GM12878 (cell line): ENCODE measurements around the gene DNTT. TPM values are rescaled to one million over a fixed set of nuclear protein-coding genes. Genes with fewer than 3 reads are reported as not detected.
A peak's percentile ranks its signal among the peaks of the same experiment; 100 is the strongest.

Experiments used
- DPF2 ChIP-seq: fragments of 450-650 bp; IDR thresholded peaks from 2 replicates; pipeline ENCODE4 v1.6.1; 2017; ENCODE audit warnings: mild to moderate bottlenecking
- EED ChIP-seq: sonication (generic); IDR thresholded peaks from 2 replicates; pipeline ENCODE4 v1.6.1; 2016; ENCODE audit warnings: antibody characterized with exemption, low read depth
- ELK1 ChIP-seq: IDR thresholded peaks from 2 replicates; pipeline ENCODE4 v1.6.1; 2012; ENCODE audit warnings: low read depth, low read length, improper control_type of control experiment
- FOXM1 ChIP-seq: IDR thresholded peaks from 2 replicates; pipeline ENCODE4 v1.6.1; 2012; ENCODE audit warnings: low read depth, mild to moderate bottlenecking, inconsistent platforms, low read length, moderate library complexity
- KAT2A ChIP-seq: conservative IDR thresholded peaks from 2 replicates; pipeline ENCODE4 v1.6.1; 2011; ENCODE audit warnings: low read depth, low read length; ENCODE audit not compliant: control insufficient read depth
- MLLT1 ChIP-seq: fragments of 450-650 bp; IDR thresholded peaks from 2 replicates; pipeline ENCODE4 v1.6.1; 2016; ENCODE audit warnings: mild to moderate bottlenecking
- NRF1 ChIP-seq: conservative IDR thresholded peaks from 2 replicates; pipeline ENCODE4 v1.6.1; 2011; ENCODE audit warnings: mild to moderate bottlenecking, low read depth, low read length, improper control_type of control experiment
- PRDM15 ChIP-seq: fragments of 450-650 bp; formaldehyde crosslinking; IDR thresholded peaks from 2 replicates; pipeline ENCODE4 v1.4.0; 2020; ENCODE audit warnings: mild to moderate bottlenecking, moderate library complexity
- RAD21 ChIP-seq: IDR thresholded peaks from 2 replicates; pipeline ENCODE4 v1.6.1; 2011; ENCODE audit warnings: mild to moderate bottlenecking, low read depth, low read length, moderate library complexity; ENCODE audit not compliant: insufficient read depth
- SPI1 ChIP-seq: IDR thresholded peaks from 2 replicates; pipeline ENCODE4 v1.6.1; 2011; ENCODE audit warnings: low read depth, mild to moderate bottlenecking, low read length, moderate library complexity, borderline replicate concordance; ENCODE audit not compliant: insufficient read depth
- SUPT20H ChIP-seq: IDR thresholded peaks from 2 replicates; pipeline ENCODE4 v1.6.1; 2011; ENCODE audit warnings: low read depth, mild to moderate bottlenecking, low read length, moderate library complexity, borderline replicate concordance; ENCODE audit not compliant: control insufficient read depth
- SUZ12 ChIP-seq: fragments of 200-600 bp; sonication (generic); IDR thresholded peaks from one replicate; pipeline ENCODE4 v1.6.1; 2018; ENCODE audit warnings: antibody characterized with exemption, mild to moderate bottlenecking; ENCODE audit not compliant: unreplicated experiment
- TBL1XR1 ChIP-seq: IDR thresholded peaks from 2 replicates; pipeline ENCODE4 v1.6.1; 2012; ENCODE audit warnings: low read depth, low read length, improper control_type of control experiment
- ZBTB11 ChIP-seq: fragments of 450-650 bp; formaldehyde crosslinking; IDR thresholded peaks from 2 replicates; pipeline ENCODE4 v1.5.0; 2022; ENCODE audit warnings: mild to moderate bottlenecking, missing genetic modification characterization
- polyA plus RNA-seq, 11 experiments: library from polyadenylated mRNA; depleted of rRNA in 4 of 11; unstranded in 6 of 11; stranded (reverse) in 5 of 11; fragments of >200 nt; fragmentation: Nextera tagmentation in 4 of 11; fragmentation: Illumina TruSeq in 1 of 11; extraction: Ambion mirVana in 4 of 11; extraction: Trizol in 1 of 11; gene quantifications; 1 replicate in 1 of 11; 2 replicates in 10 of 11; pipeline versions ENCODE4 v1.2.1 to v1.2.3, GENCODE V29; 2011 to 2016; ENCODE audit warnings: inconsistent platforms in 2 of 11, missing spikeins in 2 of 11, low read depth in 1 of 11
- total RNA-seq, 4 experiments: library from RNA; depleted of rRNA in 3 of 4; stranded (reverse); fragments of >200 nt in 3 of 4; fragmentation: Illumina TruSeq in 1 of 4; extraction: Trizol in 1 of 4; gene quantifications; 2 replicates each; pipeline versions ENCODE4 v1.2.1 to v1.2.3, GENCODE V29; 2013 to 2021

The DNTT gene
- total and polyA plus RNA-seq, 10 of the 15 experiments (the other 5 are each of a cell fraction or from before 2014, with no cell fraction given): 0.06 to 0.13 (median 0.09) TPM; not detected in 5

- TF ChIP-seq ZBTB11 (CRISPR knock-in tag): no peak
- TF ChIP-seq SUZ12: no peak
- TF ChIP-seq SPI1: peak; percentile 67
- TF ChIP-seq PRDM15 (CRISPR knock-in tag): no peak
- no peak for TF ChIP-seq KAT2A
- TF ChIP-seq MLLT1: 0 out of 2 replicates have a peak, but pooled peaks have one; percentile 21
- peak; percentile 2; the same call in 1 of the 2 replicates for TF ChIP-seq RAD21
- TF ChIP-seq EED: peak; percentile 75
- TF ChIP-seq ELK1: no peak
- TF ChIP-seq SUPT20H: no peak
- 0 out of 2 replicates have a peak, but pooled peaks have one; percentile 44 for TF ChIP-seq TBL1XR1
- peak; percentile 86; the same call in 1 of the 2 replicates for TF ChIP-seq FOXM1
- no peak for TF ChIP-seq NRF1
- peak; percentile 74 for TF ChIP-seq DPF2
These were observed 13.7 kb upstream of the DNTT start (continued) for GRCh38 chr10:96290368-96291133.
